HG03565 (cell line): ENCODE measurements around the gene CYP24A1.

ENCODE experiments used
- ATAC-seq: cut with Tn5 transposase; IDR thresholded peaks from one replicate; pipeline ENCODE4 v1.9.1; 2021; ENCODE audit warnings: mild to moderate bottlenecking, moderate library complexity; ENCODE audit not compliant: unreplicated experiment

Gene CYP24A1

GRCh38 chr20:54177378-54177777 lies 3.6 kb upstream of the CYP24A1 start:
- ATAC-seq, result no peak

GRCh38 chr20:54176610-54177009 lies 2.8 kb upstream of the CYP24A1 start:
- no peak for ATAC-seq

- no peak for ATAC-seq
Observed at GRCh38 chr20:54174457-54175175, 830 bp upstream of the CYP24A1 start.

GRCh38 chr20:54172856-54173652 lies 732 bp downstream of the CYP24A1 start:
- no peak for ATAC-seq

- no peak for ATAC-seq
Observed at GRCh38 chr20:54172532-54172855, 1.3 kb downstream of the CYP24A1 start.

GRCh38 chr20:54170963-54171362 lies 2.8 kb downstream of the CYP24A1 start:
- ATAC-seq, result no peak

- no peak for ATAC-seq
Observed at GRCh38 chr20:54170026-54170471, 3.7 kb downstream of the CYP24A1 start.

GRCh38 chr20:54168961-54169862 lies 4.6 kb downstream of the CYP24A1 start:
- no peak for ATAC-seq

- no peak for ATAC-seq
Observed at GRCh38 chr20:54167909-54168872, 5.6 kb downstream of the CYP24A1 start.

GRCh38 chr20:54166987-54167662 lies 6.7 kb downstream of the CYP24A1 start:
- no peak for ATAC-seq

GRCh38 chr20:54165803-54166202 lies 8.0 kb downstream of the CYP24A1 start:
- ATAC-seq, result no peak

GRCh38 chr20:54165014-54165413 lies 8.8 kb downstream of the CYP24A1 start:
- no peak for ATAC-seq

- ATAC-seq, result no peak
Observed at GRCh38 chr20:54163402-54163801, 10.4 kb downstream of the CYP24A1 start.

GRCh38 chr20:54162378-54163009 lies 11.3 kb downstream of the CYP24A1 start:
- no peak for ATAC-seq

- ATAC-seq, result no peak
Observed at GRCh38 chr20:54161821-54162149, 12.0 kb downstream of the CYP24A1 start.

- ATAC-seq, result no peak
Observed at GRCh38 chr20:54161008-54161820, 12.6 kb downstream of the CYP24A1 start.

- ATAC-seq, result no peak
Observed at GRCh38 chr20:54160065-54161007, 13.4 kb downstream of the CYP24A1 start.
